HG02885 (cell line): ENCODE measurements around the gene ICAM3.
"Not testable (repeated sequence)": the region's sequence is repeated elsewhere in the genome, so short reads cannot be mapped to it uniquely, and the experiment has no call there.

Experiments
- ATAC-seq: cut with Tn5 transposase; IDR thresholded peaks from one replicate; pipeline ENCODE4 v1.9.1; 2021; ENCODE audit warnings: mild to moderate bottlenecking; ENCODE audit not compliant: unreplicated experiment, poor library complexity

The ICAM3 gene

DNA sequence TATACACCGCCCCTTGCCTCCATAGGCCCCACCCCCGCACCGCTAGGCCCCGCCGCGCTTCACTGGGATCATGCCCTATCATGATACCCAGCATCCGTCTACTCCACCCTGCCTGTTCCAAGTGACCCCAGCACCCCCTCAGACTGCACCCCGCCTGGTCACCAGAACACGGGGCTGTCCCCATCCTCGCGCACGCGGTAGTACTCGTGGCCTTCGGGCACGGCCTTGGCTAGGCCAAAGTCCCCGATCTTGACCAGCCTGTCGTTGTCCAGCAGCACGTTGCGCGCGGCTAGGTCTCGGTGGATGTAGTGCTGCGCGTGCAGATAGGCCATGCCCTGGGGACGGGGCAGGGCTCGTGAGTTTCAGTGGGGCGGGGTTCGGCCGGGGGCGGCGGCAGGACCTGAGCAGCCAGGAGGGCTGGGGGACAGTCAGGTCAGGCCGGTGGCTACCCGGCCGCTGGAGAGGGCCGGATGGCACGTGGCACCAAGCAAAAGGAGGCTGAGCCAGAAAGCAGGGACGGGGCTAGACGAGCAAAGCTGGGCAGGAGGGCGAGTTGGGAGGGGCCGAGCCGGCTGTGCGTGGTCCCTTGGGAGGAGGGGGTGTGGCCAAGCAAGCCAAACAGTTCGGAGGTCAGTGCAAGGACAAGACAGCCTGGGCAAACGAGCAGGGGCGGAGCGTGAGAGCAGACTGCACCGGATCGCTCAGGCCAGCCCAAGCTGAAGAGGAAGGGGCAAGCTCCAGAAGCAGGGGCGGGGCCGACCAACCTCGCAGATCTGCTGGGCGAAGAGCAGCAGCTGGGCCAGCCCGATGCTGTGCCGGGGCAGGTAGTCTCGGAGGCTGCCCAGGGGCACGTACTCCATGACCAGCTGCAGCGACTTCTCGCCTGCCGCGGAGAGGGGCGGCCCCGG, 13.6 kb upstream of the ICAM3 start:
- ATAC-seq: no peak

DNA sequence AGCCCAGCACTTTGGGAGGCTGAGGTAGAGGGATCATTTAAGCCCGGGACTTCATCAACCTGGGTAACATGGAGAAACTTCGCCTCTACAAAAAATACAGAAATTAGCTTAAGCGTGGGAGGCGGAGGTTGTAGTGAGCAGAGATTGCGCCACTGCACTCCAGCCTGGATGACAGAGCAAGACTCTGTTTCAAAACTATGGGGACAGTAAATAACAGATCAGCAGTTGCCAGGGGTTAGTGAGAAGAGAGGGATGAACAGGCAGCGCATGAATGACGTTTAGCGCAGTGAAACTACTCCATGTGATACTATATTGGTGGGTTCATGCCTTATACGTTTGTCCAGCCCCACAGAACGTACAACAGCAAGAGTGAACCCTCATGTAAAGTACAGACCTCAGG, 7.1 kb upstream of the ICAM3 start:
- ATAC-seq: no peak

- no peak for ATAC-seq
These were observed 5.4 kb upstream of the ICAM3 start for GRCh38 chr19:10344780-10345179.

DNA sequence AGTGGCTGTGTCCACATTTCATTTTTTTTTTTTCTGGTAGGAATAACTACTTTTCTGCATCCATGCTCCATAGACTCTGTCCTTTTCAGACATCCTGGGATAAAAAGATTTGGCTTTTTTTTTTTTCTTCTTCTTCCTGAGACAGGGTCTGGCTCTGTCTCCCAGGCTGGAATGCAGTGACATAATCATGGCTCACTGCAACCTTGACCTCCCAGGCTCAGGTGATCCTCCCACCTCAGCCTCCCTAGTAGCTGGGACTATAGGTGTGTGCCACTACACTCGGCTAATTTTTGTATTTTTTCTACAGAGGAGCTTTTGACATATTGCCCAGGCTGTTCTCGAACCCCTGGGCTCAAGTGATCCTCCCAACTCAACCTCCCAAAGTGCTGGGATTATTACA, 4.1 kb upstream of the ICAM3 start:
- ATAC-seq: no peak

DNA sequence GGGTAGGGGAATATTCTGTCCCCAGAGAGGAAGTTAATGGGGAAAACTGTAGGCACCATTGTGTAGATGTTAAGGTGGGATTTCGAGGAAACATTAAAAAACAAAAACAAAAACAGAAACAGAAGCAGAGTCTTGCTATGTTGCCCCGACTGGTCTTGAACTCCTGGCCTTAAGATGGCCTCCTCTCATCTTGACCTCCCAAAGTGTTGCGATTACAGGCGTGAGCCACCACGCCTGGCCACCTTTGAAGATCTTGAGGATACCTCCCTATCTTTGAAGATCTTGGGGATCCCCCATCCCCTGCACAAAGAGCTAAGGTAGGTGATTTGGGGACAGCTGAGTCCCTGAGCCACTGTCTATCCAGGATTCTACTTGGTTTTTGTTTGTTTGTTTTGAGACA, 553 bp upstream of the ICAM3 start:
- no peak for ATAC-seq

DNA sequence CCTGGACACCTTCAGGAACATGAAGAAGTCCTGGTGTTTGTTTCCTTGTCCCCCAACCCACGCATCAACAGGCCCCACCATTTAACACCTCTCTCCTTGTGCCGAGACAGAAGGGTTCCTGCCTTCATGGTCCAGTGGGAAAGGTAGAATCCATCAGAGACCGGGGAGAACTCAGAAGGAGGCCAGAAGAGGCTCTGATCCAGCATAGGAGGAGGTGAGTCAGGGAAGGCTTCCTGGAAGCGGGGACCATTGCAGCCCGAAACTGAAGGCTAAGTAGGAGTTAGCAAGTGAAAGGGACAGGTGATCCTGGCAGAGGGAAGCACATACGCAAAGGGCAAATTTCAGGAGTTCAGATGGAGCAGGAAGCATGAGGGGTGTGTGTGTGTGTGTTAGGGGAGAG, 484 bp downstream of the ICAM3 start:
- no peak for ATAC-seq

DNA sequence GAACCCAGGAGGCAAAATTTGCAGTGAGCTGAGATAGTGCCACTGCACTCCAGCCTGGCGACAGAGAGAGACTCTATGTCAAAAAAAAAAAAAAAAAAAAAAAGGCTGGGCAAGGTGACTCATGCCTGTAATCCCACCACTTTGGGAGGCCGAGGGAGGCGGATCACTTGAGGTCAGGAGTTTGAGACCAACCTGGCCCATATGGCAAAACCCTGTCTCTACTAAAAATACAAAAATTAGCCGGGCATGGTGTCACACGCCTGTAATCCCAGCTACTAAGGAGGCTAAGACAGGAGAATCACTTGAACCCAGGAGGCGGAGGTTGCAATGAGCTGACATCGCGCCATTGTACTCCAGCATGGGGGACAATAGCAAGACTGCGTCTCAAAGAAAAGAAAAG, 2.7 kb downstream of the ICAM3 start:
- not testable (repeated sequence) for ATAC-seq

DNA sequence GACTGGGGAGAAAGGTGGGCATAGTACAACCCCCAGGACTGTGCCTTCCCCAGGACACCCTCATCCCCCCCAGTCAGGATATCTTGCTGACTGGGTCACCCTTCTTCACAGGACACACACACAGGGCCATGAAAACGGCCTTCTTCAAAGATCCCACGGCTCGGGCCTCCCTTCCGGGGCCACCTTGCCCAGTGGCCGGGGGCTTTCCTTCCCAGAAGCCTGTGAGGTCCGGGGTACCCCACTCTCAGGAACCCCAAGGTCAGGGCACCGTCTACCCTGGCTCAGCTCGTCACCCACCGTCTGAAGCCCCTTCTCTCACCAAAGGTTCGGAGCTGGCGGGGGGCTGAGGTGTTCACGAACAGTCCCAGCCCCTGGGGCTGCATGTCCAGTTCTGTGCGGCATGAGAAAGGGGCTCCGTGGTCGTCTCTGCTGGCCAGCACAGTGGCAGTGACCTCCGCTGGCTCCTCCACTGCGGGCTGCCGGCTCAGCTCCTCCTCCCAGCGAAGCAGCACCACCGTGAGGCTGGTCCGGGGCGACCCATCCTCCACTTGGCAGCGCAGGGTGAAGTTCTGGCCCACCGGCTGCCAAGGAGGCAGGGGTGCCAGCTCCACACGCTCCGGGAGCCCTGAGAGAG, 4.0 kb downstream of the ICAM3 start:
- no peak for ATAC-seq

DNA sequence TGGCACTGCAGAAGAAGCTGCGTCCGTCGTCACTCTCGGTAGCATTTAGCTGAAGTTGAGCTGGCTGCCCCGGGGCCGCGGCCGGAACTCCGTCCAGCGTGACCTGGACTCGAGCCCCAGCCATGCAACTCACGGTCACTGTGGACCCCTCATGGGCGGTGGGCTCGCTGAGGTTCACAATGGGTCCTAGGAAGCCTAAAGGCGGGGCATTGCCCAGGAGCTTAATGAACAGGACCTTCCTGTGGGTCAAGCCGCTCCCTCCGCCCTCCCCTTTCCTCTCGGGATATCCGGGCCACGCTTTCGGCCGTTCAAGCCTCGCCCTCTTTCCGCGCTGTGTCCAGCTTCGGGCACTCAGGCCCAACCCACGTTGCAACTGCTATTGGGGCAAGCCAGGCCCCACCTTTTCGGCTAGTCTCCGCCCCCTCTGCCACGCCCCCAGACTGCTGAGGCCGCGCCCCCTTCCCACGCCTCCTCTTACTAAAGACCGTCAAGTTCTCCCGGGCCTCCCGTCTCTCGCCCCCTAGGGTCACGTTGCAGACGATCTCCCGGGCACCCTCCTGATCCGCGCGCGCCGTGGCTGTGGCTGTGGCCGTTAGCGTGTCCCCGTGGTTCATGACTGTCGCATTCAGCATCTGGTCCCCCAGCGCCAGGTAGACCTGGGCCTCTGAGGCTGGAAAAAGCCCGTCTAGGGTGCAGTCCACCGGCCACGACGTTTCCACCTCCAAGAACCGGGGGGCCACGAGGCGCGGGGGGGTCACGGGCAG, 4.7 kb downstream of the ICAM3 start:
- no peak for ATAC-seq

DNA sequence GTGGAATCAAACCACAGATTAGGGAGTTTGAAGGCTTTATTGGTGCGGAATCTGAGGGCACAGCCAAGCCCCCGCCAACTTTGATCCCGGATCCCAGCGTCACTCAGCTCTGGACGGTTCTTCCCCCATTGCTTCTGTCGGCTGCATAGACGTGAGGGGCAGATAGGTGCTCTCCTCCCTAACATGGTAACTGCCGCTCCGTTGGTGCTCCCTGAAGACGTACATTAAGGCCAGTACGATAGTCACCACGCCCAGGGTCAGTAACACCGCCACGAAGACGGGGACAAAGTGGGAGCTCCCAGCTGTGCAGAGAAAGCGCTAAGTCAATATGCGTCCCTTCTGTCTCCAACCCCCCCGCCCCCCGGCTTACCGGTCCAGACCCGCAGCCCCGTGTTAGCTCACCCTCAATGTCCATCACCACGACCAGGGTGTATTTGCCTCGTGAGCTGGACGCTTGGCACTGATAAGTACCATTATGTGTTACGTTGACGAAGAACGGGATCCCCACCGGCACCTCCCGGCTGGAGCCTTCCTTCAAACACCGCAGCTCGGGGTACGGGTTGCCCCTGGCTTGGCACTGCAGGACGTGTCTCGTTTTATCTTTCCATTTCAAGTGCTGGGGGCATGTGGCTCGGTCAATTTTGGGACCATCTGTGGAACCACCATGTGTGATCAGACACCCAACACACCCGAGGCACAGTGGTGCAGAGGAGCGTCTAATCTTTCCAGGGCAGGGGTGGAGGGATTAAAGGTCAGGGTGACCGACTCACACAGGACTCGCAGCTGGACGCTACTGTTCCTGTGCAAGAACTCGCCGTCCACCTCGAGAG, 5.5 kb downstream of the ICAM3 start:
- peak; percentile 13 for ATAC-seq

GRCh38 chr19:10332965-10333757, 6.3 kb downstream of the ICAM3 start, which contains the start of gene RAVER1:
Gene RAVER1, minus strand, starts transcription at chr19:10333529. Its CDS starts 22 bp downstream, at chr19:10333507.
- ATAC-seq: peak; percentile 88

- no peak for ATAC-seq
These were observed 7.1 kb downstream of the ICAM3 start for GRCh38 chr19:10332158-10332964.

DNA sequence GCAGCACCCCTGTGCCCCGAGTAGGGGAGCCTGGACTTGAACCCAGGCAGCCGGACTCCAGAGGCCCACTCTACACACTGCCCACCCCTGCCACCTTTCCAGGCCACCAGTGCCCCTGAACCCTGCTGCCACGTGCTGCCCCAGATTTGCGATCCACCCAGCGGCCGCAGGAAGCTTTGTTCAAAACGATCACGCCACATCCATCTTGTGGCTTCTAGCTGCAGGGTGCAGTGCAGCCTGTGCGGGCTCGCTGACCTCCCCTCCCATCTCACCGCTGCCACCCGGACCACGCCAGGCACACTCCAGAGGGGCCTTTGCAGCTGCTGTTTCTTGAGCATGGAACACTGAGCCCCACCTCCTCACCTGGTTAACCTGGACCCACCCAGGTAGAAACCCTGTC, 9.9 kb downstream of the ICAM3 start:
- no peak for ATAC-seq

GRCh38 chr19:10328558-10329429, 10.6 kb downstream of the ICAM3 start:
- no peak for ATAC-seq

DNA sequence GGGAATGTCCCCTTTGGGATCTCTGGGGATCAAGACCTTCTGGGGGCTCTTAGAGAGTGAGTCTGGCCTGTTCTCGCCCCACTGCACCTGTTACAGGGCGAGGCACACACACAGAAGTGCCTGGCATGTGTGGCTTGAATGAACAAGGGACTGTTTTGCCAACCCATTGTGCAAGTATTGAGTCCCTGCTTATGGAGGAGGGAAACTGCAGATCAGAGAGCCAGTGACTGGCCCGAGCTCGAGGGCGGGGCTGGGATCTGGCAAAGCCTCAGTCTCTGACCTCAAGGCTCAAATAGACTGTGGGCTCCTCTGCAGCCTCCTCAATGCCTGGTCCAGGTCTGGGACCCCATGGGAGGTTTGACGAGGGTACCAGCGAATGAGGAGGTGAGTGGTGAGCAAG, 11.6 kb downstream of the ICAM3 start:
- no peak for ATAC-seq

- no peak for ATAC-seq
These were observed 13.7 kb downstream of the ICAM3 start for GRCh38 chr19:10325732-10326131.
